Right lobe of liver (tissue), 4 donors: ENCODE data around the gene CDY2B.
"Not testable (repeated sequence)": the region's sequence is repeated elsewhere in the genome, so short reads cannot be mapped to it uniquely, and the experiment has no call there.

ENCODE experiments used
- POLR2A ChIP-seq: fragments of 450-650 bp; IDR thresholded peaks from one replicate; pipeline ENCODE4 v1.6.1; 2017; ENCODE audit warnings: antibody characterized with exemption, mild to moderate bottlenecking
- TF ChIP-seq, protein P1 (sequence below), 4 donors: fragments of 200-600 bp in 3 of 4; fragments of 450-650 bp in 1 of 4; IDR thresholded peaks; one replicate each; pipeline versions ENCODE4 v1.5.1 to v1.8.0; 2016 to 2022; ENCODE audit warnings: antibody characterized with exemption in 4 of 4, mild to moderate bottlenecking in 2 of 4
- donor health status: DM: no; HTN: no; CAD: no.
- donor health status: DM: no; HTN: no; CAD: no.
- donor health status: DM: no; HTN: yes; CAD: no.

DNA sequence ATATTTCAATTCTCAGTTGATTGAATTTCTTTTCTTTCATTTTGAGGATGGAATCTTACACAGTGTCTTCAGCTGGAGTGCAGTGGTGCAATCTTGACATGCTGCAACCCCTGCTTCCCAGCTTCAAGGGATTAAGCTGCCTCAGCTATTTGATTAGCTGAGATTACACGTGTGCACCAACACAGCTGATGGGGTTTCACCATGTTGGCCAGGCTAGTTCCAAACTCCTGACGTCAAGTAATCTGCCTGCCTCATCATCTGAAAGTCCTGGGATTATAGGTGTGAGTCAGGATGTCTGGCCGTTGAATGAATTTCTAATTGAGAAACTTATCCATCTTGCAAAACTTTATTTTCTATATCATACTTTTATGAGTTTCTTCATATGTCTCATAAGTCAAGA is 28.0 kb upstream of the CDY2B start:
- TF ChIP-seq, protein P1, sequence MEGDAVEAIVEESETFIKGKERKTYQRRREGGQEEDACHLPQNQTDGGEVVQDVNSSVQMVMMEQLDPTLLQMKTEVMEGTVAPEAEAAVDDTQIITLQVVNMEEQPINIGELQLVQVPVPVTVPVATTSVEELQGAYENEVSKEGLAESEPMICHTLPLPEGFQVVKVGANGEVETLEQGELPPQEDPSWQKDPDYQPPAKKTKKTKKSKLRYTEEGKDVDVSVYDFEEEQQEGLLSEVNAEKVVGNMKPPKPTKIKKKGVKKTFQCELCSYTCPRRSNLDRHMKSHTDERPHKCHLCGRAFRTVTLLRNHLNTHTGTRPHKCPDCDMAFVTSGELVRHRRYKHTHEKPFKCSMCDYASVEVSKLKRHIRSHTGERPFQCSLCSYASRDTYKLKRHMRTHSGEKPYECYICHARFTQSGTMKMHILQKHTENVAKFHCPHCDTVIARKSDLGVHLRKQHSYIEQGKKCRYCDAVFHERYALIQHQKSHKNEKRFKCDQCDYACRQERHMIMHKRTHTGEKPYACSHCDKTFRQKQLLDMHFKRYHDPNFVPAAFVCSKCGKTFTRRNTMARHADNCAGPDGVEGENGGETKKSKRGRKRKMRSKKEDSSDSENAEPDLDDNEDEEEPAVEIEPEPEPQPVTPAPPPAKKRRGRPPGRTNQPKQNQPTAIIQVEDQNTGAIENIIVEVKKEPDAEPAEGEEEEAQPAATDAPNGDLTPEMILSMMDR (IDR thresholded peaks at IDR 0.05): not testable (repeated sequence)
- TF ChIP-seq POLR2A: not testable (repeated sequence)
